ENCODE data around the gene RNF43.

DNA sequence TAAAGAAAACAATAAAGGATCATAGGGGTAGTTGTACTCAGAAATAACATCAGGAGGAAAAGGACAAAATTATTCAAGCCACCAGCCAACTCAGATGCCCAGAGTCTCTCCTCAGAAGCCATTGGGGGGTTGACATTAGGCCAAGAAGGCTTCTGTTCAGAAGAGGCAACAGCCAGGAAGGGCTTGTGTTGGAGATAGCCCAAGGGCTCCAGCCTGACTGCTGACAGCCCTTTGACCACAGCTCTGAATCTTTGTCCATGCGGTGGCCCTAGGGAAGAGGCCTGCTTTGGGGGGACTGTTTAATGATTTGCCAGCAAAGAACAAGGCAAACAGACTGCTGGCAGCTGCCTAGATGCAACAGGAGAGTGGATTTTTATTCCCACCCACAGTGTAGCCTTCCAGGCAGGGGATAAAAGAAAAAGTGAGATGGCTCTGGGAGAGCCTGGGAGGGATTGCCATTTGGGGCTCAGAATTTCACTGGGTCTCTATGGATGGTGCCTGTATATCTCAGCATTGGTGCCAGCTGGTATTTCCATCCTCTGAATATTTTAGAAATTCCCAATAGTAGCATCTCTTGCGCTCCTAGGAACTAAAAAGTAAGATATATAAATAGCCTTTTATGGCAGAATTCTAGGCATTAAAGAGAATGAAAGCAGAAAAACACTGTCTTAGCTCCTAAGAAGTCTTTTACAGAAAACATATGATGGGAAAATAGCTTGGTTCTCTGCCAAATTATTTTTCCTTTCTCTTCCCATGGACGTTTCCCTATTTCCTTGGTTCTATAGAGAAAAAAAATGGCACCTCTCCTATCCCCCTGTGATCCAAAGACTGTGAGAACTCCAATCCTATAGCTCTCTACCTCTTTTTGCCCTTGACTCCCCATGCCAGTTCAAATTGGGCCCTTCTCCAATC, 36.0 kb downstream of the RNF43 start:
- TF ChIP-seq POLR2AphosphoS5 (IDR thresholded peaks at IDR 0.05; ENCODE audit: low read depth) (no peak), CTCF (IDR thresholded peaks at IDR 0.05; ENCODE audit: insufficient read depth, low read length) (no peak)
